CD1c-positive myeloid dendritic cell (primary cell): ENCODE measurements around the gene ENPP4.
A peak's percentile ranks its signal among the peaks of the same experiment; 100 is the strongest.
"Not testable (repeated sequence)": the region's sequence is repeated elsewhere in the genome, so short reads cannot be mapped to it uniquely, and the experiment has no call there.

Experiments
- DNase-seq: peaks from one replicate; pipeline ENCODE4 v3.0.0-alpha.2; 2016; ENCODE audit errors: extremely low spot score

The ENPP4 gene

GRCh38 chr6:46130666-46131065 lies 877 bp downstream of the ENPP4 start:
- DNase-seq = peak; percentile 39

DNA sequence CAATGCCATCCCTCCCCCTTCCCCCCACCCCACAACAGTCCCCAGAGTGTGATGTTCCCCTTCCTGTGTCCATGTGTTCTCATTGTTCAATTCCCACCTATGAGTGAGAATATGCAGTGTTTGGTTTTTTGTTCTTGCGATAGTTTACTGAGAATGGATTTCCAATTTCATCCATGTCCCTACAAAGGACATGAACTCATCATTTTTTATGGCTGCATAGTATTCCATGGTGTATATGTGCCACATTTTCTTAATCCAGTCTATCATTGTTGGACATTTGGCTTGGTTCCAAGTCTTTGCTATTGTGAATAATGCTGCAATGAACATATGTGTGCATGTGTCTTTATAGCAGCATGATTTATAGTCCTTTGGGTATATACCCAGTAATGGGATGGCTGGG lies 1.5 kb downstream of the ENPP4 start:
- DNase-seq = not testable (repeated sequence)

DNA sequence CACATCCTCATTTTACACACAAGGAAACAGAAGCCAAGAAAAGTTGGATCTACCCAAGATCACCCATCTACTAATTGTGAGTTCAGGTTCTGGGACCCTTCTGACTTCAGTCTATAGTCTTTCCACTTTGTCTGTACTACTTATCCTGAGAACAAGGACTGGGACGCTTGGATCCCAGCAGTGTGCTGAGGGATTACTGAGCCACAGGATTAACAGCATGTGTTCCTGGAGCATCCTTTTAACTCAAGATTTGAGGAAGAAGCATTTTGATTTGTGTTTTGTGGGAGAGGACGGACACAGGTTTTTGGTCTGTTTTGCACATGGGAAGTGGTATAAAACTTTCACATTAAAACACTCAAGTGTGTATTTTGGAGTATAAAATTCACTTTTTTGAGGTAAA lies 4.4 kb downstream of the ENPP4 start:
- DNase-seq = no peak

- no peak for DNase-seq
Observed at GRCh38 chr6:46135176-46135575, 5.4 kb downstream of the ENPP4 start.

GRCh38 chr6:46136831-46137230 lies 7.0 kb downstream of the ENPP4 start:
- no peak for DNase-seq

DNA sequence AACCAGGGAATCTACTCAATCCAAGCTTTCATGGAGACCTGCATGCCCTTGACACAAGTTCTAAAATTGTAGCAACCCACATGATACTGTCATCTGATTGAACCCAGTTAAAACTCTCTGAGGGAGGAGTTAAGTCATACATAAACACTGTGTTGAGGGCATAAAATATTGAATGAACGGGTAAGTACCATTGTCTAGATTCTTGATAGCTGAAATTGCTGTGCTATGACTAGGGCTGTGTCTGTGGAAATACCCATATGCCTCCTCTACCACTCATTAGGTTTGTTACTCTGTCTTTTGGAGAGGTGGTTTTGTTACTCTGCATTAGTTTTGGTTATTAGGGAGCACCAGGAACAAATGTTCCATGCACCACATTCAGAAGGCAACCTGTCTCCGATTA lies 7.6 kb downstream of the ENPP4 start:
- DNase-seq = no peak

- no peak for DNase-seq
Observed at GRCh38 chr6:46138281-46138680, 8.5 kb downstream of the ENPP4 start.

GRCh38 chr6:46144270-46144669 lies 14.5 kb downstream of the ENPP4 start:
- DNase-seq = no peak

GRCh38 chr6:46149066-46149465 lies 19.3 kb downstream of the ENPP4 start:
- not testable (repeated sequence) for DNase-seq

DNA sequence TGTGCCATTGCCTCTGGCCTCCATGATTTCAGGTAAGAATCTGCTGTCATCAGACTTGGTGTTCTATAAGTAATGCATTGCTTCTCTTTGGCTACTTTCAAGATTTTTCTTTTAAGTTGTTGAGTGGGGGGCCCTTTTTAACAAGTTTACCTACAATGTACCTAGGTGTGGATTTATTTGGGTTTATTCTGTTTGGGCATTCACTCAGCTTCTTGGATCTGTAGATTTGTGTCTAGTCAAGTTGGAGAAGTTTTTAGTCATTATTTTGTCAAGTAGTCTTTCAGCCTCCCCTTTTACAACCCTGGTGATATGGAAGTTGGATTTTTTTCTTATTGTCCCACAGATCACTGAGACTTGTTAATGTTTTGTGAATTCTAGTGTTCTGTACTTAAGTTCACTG lies 26.9 kb downstream of the ENPP4 start:
- no peak for DNase-seq

DNA sequence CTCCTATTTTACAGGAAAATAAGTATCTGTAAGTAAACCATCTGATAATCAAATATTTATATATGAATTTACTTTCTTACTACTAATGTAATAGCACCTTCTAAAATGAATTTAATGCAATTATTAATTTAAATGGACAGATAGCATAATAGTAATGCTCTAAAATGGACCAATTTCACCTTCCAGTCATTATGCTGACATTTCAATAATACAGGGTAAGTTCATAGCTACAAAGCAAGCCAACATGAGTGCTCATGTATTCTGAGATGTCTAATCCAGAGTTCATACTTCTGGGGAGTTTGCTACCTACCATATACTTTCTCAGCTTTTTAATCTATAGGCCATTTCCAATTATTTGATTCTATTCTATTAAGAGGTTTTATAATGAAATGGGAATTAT lies 29.4 kb downstream of the ENPP4 start:
- DNase-seq = no peak

DNA sequence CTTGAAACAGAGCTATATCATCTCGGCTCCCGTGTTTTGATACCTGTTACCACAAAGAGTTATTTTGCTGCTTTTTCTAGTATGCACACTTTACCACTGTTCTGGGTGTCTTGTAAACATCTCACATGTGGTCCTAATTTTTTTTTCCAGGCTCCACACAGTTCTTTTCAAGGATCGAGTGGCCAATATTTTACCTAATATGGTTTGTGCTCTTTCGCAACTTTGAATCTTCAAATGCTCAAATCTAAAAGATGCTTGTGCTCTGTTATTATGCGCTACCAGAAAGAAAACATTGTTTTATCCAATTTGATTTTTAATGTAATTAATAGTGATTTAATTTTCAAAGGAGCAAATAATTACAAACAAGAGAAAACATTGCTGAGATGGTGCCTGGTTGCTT lies 30.3 kb downstream of the ENPP4 start:
- no peak for DNase-seq

DNA sequence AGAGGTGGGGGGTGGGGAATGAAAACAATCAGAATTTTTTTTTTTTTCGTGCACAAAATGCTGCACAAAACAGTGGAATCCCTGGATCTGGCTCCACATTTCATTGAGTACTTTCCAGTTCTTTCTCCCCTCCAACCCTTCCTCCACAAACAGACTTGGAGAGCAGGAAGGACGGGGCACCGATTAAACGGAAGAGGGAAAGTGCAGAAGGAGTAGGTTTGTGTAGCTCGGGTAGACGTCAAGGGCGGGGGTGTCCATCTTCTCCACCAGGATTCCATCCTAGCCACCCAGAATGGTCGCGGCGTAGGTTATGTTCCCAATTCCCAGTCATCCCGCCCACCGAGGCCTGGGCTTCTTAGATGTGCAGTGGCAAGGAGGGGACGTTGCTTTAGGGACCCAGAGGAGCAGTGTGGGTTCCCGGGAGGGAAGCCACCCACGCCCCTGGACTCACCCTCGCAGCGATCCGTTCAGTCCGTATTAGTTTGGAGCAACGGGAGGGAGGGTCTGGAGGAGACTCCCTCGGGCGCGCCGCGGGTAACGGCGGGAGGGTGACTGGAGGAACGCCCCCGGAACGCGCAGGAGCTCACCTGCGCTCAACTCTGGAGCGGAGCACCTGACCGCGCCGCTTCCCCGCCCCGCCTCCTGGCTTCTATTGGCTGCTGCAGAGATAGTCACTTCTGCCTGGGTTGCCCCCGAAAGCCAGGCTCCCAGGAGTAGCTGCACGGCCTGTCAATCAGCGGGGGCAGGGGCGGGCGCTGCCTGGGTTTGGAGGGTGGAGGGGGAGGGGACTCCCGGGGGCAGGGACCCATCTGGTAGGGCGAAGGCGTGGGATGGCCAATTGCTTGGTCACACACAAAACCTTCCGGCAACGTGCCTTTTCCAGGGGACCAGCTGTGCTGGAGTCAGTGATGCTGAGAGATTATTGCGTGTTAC lies 40.8 kb downstream of the ENPP4 start, which contains the start of gene ENPP5:
Gene ENPP5, minus strand, starts transcription at position 624 of the 933 bp plus-strand sequence. CDS start 2,718 bp downstream, outside the sequence.
- DNase-seq = peak; percentile 44

DNA sequence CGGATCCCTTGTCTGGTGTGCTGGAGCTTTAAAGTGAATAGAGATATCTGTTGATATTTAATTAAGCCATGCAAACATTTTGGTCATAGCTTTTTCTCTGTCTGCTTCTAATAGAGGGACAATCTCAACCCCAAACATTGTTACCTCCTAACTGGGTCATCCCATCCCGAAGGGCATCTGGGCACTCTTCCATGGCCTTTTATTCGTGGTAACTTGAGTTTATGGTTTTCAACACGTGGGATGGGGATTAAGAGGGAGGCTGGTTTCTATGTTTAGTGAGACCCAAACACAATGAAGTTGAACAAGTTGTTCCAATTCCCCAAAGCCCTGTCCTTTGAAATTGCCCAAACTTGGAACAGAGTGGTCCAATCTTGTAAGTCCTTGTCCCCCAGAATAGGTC lies 42.4 kb downstream of the ENPP4 start:
- no peak for DNase-seq

GRCh38 chr6:46174904-46175303 lies 45.1 kb downstream of the ENPP4 start:
- DNase-seq = no peak

GRCh38 chr6:46175446-46175845 lies 45.7 kb downstream of the ENPP4 start:
- peak; percentile 20 for DNase-seq

- DNase-seq = no peak
Observed at GRCh38 chr6:46175976-46176375, 46.2 kb downstream of the ENPP4 start.

- DNase-seq = no peak
Observed at GRCh38 chr6:46184114-46184513, 54.3 kb downstream of the ENPP4 start.

DNA sequence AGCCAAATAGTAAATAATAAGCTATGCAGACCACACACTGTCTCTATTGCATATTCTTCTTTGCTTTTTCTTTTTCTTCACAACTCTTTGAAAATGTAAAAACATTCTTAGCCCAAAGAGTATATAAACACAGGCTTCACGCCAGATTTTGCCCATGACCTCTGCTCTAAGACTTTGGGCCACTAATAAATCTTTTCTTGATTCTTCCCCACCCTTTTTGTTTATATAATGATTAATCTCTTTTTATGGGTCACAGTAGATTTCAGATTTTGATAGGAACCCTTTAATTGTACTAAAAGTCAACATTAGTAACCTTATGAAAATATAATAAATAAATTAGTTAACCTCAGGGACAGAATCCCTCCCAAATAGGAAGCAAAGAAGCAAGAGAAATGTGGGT lies 56.8 kb downstream of the ENPP4 start:
- DNase-seq = no peak

- no peak for DNase-seq
Observed at GRCh38 chr6:46189726-46190125, 59.9 kb downstream of the ENPP4 start.

GRCh38 chr6:46190889-46191288 lies 61.1 kb downstream of the ENPP4 start:
- DNase-seq = no peak

DNA sequence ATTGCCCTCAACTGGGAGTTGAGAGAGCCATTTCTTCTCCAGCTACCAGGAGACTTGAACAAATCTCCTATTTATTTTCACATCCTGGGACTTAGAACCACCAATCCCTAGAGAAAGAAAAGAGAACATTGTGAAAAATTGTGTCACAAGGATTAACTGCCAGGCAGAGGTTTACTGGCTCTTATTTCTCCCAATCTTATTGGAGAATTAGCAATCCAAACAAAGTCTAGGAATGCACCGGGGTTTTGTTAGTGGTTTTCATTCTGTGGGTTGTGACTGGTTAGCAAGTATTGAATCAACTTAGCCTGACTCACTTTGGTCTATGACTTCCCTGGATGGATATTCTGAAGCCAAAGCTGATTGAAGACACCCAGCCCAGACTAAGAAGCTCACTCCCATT lies 62.2 kb downstream of the ENPP4 start:
- no peak for DNase-seq
